ENCODE measurements around the gene SH3RF3. TPM values are rescaled to one million over a fixed set of nuclear protein-coding genes. Genes with fewer than 3 reads are reported as not detected.

SH3RF3 gene
- total RNA-seq, 1 donor from 2014 or later, result 1.7 TPM

DNA sequence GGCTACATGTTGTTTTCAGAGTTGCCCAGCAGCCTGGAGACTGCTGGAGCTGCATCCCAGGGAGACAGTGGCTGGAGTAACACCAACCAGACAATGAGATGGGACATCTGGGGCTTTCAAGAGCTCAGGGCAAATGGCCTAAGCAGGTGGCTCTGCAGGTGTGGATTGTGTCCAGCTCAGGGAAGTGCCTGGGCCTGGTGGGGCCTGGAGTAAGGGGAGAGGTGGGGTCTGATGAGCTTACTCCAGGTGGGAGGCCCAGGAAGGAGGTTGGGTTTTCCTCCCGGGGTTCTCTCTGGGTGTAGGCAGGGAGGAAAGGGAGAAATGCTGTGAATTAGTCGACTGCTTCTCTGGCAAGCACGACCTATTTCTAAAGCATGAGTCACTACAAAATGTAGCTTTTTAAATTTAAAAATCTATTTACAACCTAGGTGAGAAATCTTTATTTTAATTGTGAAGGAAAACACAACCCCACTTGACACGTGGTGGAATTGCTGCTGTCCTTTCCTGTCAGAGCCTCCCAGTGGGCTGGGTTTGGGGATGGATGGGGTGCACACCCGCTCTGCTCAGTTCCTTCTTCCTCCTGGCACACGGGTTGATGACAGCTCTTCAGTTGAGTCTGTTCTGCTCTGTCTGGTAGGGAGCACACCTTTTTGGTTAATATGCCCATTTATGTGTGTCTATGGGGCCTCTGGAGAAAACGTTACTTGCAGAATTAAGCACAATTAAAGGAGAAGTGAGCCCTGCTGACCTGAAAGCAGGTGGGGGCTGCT is 81.6 kb downstream of the SH3RF3 start:
- peaks cover 6% of the 10 kb centered on the region for H3K4me1 Mint-ChIP-seq (ENCODE audit: low read depth, unreplicated experiment)

DNA sequence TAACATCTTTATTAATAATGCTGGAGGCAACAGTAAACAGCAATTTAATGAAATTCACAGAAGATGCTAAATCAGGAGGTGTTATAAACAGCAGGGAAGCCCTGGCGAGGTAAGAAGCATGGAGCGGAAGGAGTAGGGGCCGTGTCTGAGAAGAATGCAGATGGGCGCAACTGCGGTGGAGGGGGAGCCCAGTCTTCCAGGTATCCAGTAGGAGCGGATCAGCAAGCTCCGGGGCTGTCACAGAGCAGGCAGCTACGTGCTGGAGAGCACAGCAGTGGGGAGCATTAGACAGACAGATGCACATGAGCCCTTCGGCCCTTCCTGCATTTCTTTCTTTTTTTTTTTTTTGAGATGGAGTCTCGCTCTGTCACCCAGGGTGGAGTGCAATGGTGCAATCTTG is 82.3 kb downstream of the SH3RF3 start:
- Mint-ChIP-seq H3K4me3 (ENCODE audit: unreplicated experiment) (no peak overlapping the region), H3K27ac (ENCODE audit: unreplicated experiment) (no peak overlapping the region), H3K36me3 (ENCODE audit: unreplicated experiment) (no peaks in the 10 kb centered on the region), H3K4me1 (ENCODE audit: low read depth, unreplicated experiment) (peaks cover 6% of the 10 kb centered on the region), H3K27me3 (ENCODE audit: unreplicated experiment) (peaks cover 6% of the 10 kb centered on the region), H3K9me3 (ENCODE audit: unreplicated experiment) (no peaks in the 10 kb centered on the region)
- TF ChIP-seq, protein P1, sequence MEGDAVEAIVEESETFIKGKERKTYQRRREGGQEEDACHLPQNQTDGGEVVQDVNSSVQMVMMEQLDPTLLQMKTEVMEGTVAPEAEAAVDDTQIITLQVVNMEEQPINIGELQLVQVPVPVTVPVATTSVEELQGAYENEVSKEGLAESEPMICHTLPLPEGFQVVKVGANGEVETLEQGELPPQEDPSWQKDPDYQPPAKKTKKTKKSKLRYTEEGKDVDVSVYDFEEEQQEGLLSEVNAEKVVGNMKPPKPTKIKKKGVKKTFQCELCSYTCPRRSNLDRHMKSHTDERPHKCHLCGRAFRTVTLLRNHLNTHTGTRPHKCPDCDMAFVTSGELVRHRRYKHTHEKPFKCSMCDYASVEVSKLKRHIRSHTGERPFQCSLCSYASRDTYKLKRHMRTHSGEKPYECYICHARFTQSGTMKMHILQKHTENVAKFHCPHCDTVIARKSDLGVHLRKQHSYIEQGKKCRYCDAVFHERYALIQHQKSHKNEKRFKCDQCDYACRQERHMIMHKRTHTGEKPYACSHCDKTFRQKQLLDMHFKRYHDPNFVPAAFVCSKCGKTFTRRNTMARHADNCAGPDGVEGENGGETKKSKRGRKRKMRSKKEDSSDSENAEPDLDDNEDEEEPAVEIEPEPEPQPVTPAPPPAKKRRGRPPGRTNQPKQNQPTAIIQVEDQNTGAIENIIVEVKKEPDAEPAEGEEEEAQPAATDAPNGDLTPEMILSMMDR (IDR thresholded peaks at IDR 0.05; ENCODE audit: partially characterized antibody, unreplicated experiment), result no peak
- DNase-seq, result no peak

More for the DNA sequence above, 81.6 kb downstream of the SH3RF3 start:
- Mint-ChIP-seq H3K36me3 (ENCODE audit: unreplicated experiment) (no peaks in the 10 kb centered on the region), H3K9me3 (ENCODE audit: unreplicated experiment) (no peaks in the 10 kb centered on the region), H3K27me3 (ENCODE audit: unreplicated experiment) (peaks cover 6% of the 10 kb centered on the region), H3K4me3 (ENCODE audit: unreplicated experiment) (no peak overlapping the region), H3K27ac (ENCODE audit: unreplicated experiment) (no peak overlapping the region)
- no peak for DNase-seq
- TF ChIP-seq, protein P1 (IDR thresholded peaks at IDR 0.05; ENCODE audit: partially characterized antibody, unreplicated experiment), result no peak

DNA sequence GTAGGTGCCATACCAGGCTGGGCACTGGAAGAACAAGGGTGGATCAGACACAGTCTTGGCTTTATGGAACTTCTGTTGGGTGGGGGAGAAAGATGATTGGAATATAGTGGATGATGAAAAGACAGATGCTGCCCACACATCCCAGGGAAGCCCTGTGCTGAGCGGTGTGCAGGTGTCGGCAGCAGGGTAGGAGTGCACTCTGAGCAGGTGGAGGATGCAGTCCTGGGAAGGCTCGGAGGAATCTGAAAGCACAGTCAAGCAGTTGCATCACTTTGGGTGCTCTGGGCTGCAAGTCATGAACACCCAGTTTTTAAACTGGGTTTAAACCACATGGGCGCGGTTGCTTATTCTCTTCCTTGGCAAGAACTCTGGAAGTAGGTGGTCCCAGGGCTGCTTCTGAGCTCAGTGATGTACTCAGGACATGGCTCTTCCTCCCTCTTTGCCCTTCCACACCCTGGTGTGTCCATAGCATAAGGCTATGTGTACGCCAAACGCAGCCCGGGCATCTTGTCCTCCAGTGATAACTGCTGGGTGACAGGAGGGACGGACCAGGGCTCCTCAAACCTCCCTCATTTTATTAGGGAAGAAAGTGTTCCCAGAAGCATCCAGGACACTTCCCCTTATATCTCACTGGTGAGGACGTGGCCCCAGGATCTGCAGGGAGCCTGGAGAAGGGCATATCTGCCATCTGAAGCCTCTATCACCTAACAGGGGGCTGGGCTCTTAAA is 84.0 kb downstream of the SH3RF3 start:
- no peak overlapping the region for H3K4me3 Mint-ChIP-seq (ENCODE audit: unreplicated experiment)
- H3K27me3 Mint-ChIP-seq (ENCODE audit: unreplicated experiment), result peaks cover 6% of the 10 kb centered on the region
- TF ChIP-seq, protein P1 (IDR thresholded peaks at IDR 0.05; ENCODE audit: partially characterized antibody, unreplicated experiment), result no peak
- no peak for DNase-seq
- no peaks in the 10 kb centered on the region for H3K36me3 Mint-ChIP-seq (ENCODE audit: unreplicated experiment)
- peaks cover 6% of the 10 kb centered on the region for H3K4me1 Mint-ChIP-seq (ENCODE audit: low read depth, unreplicated experiment)
- H3K27ac Mint-ChIP-seq (ENCODE audit: unreplicated experiment), result no peak overlapping the region
- H3K9me3 Mint-ChIP-seq (ENCODE audit: unreplicated experiment), result no peaks in the 10 kb centered on the region

DNA sequence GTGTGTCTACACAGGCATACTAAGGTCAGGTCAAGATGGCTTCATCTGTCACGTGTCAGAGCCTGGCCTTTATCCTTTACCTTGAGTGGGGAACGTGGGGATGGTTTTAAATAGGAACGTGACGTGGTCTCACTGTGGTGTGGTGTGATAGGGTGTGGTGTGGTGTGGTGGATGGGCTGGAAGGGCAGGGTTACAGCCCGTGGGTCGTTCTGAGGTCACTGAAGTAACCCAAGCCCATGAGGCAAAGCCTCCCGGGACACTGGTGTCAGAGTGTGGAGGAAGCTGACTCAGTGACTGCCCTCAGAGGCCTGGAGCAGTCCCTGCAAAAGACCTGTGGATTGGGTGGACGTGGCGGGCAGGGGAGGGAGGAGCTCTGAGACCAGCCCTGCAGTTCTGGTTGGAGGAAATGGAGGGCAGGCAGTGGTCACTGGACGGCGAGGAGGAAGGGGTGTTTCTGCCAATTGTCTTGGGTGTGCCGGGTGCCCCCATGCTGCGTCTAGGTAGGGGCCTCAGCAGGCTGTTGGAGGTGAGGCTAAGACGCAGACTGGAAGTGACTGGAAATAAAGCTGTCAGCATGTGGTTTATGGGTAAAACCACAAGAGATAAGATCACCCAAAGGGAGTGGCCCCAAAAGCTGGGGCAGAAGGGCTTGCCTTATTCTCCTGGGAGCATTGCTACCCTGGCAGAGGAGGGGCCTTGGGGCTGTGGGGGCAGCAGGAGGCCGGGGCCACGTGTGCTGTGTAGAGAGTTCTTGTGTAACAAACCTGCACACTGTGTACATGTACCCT is 84.8 kb downstream of the SH3RF3 start:
- no peaks in the 10 kb centered on the region for H3K36me3 Mint-ChIP-seq (ENCODE audit: unreplicated experiment)
- H3K4me1 Mint-ChIP-seq (ENCODE audit: low read depth, unreplicated experiment), result peaks cover 6% of the 10 kb centered on the region
- no peak overlapping the region for H3K27ac Mint-ChIP-seq (ENCODE audit: unreplicated experiment)
- H3K4me3 Mint-ChIP-seq (ENCODE audit: unreplicated experiment), result no peak overlapping the region
- TF ChIP-seq, protein P1 (IDR thresholded peaks at IDR 0.05; ENCODE audit: partially characterized antibody, unreplicated experiment), result no peak
- no peak for DNase-seq
- H3K27me3 Mint-ChIP-seq (ENCODE audit: unreplicated experiment), result peaks cover 6% of the 10 kb centered on the region
- no peaks in the 10 kb centered on the region for H3K9me3 Mint-ChIP-seq (ENCODE audit: unreplicated experiment)

Data from glutamatergic neuron (in vitro differentiated cells).